GM19468 (cell line): ENCODE data around the gene REV3L.

ENCODE experiments used
- ATAC-seq: cut with Tn5 transposase; IDR thresholded peaks from one replicate; pipeline ENCODE4 v1.9.1; 2021; ENCODE audit warnings: mild to moderate bottlenecking, moderate library complexity, moderate number of reproducible peaks; ENCODE audit not compliant: unreplicated experiment; ENCODE audit errors: extremely low read depth

REV3L gene

DNA sequence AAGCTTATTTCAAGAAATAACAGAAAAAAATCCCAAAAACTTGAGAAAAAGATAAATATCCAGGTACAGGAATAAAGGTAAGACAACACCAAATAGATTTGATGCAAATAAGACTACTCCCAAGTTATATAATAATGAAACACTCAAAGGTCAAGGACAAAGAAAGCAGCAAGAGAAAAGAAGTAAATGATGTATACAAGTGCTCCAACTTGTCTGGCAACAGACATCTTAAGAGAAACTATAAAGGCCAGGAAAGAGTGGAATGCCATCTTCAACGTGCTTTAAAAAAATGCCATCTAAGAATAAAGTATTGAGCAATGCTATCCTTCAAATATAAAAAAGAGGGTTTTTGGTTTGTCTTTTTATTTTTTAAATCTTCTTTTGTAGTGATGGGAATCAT, 54.2 kb downstream of the REV3L start:
- no peak for ATAC-seq

GRCh38 chr6:111427341-111428116, 55.5 kb downstream of the REV3L start:
- ATAC-seq, result peak; percentile 48

DNA sequence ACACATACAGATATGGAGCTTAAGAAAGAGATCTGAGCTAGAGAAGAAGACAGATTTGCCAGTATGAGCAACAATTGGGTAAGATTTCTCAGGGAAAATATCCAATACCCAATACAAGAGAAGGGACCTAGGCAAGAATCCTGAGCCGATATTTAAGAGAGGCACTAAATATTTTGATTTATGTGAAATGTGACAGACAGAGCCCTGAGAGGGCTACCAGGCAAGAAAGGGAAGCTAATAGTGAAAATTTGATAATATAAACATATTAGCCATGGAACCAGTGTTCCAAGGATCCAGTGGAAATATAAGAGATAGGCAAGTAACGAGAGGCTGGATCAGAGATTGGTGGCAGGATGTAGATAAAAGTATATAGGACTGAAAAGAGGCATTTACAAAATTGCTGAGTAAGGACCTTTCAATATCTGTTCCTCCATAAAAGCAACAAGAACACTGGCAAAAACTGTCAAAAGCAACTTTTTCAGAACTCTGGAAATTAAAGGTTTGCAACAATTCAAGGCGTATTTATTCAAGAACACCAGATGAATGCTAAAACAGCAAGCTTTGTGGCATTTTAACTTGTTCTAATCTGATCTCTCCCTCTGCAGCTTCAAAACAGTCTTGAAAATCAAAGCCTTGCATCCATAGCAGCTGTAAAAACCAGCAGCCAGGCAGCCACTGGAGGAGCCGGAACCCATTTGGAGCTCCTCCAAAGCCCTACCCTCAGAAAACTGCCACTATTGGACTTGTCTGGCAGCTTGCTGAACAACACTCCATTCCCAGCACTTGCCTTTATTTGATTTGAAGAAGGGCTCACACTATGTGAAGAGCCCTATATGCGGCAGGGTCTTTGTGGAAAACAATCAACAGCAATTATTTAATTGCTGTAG, 58.8 kb downstream of the REV3L start:
- ATAC-seq, result no peak

- no peak for ATAC-seq
These were observed 59.9 kb downstream of the REV3L start for GRCh38 chr6:111423055-111423633.

DNA sequence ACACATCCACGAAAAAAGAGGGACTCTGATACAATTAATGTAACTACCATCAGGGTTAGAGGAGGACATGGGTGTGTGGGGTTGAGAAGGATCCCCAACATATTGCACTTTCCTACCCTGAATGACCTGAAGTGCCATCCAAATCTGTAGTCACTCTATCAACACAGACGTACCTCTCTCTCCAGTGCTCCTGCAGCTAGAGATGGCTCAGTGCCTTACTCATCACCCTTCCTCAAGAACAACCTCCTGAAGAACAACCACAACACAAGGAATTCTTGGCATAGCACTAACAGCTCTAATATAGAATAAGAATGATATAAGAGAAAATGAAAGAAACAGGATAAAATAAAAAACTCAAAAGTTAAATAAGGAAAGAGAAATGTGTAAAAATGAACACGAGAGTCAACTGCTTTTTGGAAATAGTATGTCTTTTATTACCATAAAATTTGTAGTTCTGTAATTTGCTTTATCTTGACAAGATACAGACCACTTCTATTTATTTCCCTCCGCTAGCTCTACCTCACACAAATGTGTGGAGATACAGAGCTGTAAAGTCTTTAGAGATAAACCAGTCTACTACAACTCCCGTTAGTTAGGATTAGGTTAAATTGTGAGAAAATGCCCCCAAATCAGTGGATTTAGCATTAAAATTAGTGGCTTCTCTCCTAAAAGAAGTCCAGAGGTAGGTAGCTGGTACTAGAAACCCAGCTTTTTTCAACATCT, 63.9 kb downstream of the REV3L start:
- no peak for ATAC-seq

GRCh38 chr6:111417946-111418345, 65.1 kb downstream of the REV3L start:
- ATAC-seq, result no peak

DNA sequence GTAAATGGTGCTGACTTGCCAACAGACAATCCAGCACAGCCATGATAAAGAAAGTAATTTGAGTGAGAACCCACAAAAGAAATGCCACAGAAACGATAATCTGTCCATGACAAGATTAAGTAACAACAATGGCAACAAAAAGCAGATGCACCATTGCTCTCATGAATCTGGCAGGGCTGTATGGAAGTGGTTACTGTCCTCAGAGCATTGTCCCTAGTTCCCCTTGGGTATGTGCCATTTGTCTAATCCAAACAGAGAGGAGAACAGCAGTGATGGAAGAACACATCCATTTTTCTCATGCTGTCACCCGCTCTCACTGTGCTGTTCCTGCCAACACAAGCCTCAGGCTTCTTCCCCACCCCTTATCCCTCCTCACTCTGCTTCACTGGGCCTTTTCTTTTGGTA, 65.8 kb downstream of the REV3L start:
- ATAC-seq, result no peak

DNA sequence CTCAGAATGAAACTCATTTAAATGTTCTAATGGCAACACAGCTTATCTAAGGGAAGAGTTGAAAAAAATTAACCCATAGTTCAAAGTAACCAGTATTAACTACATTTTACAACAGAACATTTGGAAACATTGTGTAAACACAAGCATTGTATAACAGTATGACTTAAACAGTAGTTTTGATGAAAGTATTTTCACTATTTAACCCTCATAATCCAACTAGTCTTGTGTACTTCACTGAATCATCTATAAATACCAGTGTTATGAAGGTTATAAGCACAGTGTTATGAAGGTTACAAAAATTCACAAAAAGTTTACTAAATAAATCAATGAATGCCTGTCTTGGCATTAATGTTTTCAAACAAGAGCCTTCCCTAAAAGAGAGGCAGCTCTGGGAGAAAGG, 66.5 kb downstream of the REV3L start:
- no peak for ATAC-seq

DNA sequence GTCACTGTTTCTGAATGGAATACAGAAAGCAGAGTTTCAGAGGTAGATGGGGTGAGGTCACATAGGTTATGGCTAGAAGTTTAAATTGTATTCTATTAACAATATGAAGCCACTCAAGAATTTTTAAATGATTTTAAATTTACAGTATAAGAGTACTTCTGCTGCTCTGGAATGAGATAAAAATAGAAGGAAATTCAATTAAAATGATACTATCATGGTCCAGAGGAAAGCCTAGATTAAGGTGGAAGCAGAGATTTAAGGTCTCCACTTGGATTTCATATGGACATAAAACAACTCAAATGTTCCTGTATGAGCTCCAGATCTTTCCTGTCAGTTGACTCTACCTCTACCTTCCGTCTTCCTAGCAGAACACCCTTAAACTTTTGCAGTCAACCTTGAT, 68.6 kb downstream of the REV3L start:
- no peak for ATAC-seq

DNA sequence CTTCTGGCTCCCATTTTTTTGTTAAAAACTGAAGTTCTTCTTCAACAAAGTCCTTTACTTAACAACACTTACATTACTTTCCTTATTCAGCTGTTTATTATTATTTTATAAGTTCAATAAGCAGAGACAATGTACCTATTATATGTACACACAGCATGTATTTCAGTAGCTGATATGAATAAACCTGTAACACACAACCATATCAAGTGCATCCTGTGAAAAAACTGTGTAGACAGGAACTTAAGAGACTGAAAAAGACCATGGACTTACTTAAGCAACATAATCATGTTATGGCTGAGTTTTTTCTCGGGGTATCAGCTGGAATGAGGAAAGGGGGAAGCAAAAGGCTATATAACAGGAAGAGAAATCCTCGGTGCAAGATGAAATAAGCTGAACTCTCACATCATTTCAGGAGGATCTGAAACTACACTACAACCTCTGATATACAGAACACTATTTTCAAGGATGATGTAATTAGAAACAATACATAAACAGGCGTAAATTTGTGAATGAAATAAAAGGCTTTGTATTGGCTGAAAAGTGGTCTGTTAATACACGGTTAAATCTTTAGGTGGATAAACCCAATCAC, 70.9 kb downstream of the REV3L start:
- no peak for ATAC-seq

DNA sequence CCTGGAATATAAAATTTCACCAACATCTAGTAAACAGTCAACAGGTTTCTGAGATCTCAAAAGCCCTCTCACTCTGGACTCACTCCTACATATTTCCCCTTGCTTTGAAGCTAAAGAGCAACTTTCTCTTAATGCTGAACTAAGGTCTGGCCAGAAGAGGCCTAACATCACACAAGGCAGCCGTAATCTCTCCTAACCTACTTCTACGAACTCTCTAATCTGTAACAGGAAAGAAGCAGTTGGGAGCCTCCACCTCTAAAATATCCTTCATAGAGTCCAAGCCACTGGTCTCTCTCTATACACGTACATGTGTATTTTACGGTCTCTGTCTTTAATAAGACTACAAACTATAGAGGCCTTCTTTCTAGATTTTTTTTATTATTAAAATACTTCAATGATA, 72.0 kb downstream of the REV3L start:
- no peak for ATAC-seq

DNA sequence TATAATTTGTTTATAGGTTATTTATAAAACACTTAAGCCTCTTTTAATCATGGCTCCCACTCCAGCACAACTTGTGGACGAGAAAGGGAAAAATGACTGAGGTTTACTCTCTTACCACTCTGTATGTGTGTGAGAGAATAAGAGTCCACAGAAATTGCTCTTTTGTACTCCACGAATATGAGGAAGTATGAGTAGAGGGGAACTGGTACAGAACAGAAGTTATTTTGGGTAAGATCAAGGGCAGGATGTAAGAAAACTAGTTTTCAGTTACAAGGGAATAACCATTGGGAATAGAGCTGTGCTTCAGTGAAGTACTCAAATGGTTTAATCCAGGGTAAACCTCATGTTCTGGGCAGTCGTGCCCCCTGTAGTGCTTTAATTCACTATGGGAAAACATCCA, 72.6 kb downstream of the REV3L start:
- no peak for ATAC-seq

DNA sequence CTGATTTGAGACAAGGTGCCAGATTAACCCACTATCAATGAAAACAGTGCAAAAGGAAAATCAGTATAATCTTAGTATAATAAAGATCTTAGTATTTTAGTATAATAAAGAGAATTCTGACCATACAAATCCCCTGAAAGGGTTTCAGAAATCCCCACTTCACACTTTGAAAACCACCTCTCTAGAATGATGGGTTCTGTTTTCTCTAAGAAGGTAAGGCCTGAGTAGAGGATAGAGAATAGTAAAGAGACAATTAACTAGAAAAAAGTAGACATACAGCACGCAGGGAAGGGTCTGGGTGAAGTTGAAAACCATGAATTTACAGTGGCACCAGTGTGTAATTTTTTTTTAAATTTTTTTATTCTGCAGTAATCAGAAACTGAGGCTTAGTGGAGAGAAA, 73.6 kb downstream of the REV3L start:
- no peak for ATAC-seq

DNA sequence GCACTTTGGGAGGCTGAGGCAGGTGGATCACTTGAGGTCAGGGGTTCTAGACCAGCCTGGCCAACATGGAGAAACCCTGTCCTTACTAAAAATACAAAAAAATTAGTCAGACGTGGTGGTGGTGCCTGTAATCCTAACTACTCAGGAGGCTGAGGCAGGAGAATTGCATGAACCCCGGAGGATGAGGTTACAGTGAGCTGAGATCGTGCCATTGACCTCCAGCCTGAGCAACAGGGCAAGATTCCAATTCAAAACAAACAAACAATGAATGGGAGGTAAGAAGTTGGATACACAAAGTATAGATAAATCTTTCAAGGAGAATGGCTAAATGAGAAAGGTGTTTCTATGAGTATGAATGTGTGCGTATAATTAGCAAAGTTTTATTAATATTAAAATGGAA, 75.3 kb downstream of the REV3L start:
- no peak for ATAC-seq

GRCh38 chr6:111406200-111406721, 76.8 kb downstream of the REV3L start:
- peak; percentile 100 for ATAC-seq

- ATAC-seq, result no peak
These were observed 79.6 kb downstream of the REV3L start for GRCh38 chr6:111403388-111403787.

- ATAC-seq, result no peak
These were observed 83.4 kb downstream of the REV3L start for GRCh38 chr6:111399626-111400025.

- no peak for ATAC-seq
These were observed 94.3 kb downstream of the REV3L start for GRCh38 chr6:111388681-111389080.

DNA sequence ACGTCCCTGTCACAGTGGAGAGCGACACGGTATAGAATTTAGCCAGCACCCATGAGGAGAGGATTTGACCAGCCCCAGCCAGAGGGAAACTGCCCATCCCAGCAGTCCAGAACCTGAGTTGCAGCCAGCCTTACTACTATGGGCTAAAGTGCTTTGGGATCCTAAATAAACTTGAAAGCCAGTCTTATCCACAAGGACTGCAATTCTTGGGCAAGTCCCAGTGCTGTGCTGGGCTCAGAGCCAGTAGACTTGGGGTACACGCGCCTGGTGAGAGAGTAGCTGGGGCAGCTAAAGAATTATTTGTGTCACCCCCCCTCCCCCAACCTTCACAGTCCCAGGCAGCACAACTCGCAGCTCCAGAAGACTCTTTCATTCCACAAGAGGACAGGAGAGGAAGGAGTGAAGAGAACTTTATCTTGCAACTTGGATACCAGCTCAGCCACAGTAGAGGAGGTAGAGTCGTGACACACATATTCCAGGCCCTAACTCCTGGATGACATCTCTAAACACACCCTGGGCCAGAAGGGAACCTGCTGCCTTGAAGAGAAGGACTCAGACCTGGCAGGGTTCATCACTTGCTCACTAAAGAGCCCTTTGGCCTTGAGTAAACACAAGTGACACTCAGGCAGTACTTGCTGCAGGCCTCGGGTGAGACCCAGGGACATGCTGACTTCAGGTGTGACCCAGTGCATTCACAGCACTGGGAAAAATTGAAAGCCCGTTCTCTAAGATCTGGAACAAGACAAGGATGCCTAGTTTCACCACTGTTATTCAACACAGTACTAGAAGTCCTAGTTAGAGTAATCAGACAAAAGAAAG, 100.3 kb downstream of the REV3L start:
- no peak for ATAC-seq
